ENCODE measurements around the gene SCYL2.

GRCh38 chr12:100326208-100326607 is 59.2 kb downstream of the SCYL2 start:
- TF ChIP-seq, protein P1, sequence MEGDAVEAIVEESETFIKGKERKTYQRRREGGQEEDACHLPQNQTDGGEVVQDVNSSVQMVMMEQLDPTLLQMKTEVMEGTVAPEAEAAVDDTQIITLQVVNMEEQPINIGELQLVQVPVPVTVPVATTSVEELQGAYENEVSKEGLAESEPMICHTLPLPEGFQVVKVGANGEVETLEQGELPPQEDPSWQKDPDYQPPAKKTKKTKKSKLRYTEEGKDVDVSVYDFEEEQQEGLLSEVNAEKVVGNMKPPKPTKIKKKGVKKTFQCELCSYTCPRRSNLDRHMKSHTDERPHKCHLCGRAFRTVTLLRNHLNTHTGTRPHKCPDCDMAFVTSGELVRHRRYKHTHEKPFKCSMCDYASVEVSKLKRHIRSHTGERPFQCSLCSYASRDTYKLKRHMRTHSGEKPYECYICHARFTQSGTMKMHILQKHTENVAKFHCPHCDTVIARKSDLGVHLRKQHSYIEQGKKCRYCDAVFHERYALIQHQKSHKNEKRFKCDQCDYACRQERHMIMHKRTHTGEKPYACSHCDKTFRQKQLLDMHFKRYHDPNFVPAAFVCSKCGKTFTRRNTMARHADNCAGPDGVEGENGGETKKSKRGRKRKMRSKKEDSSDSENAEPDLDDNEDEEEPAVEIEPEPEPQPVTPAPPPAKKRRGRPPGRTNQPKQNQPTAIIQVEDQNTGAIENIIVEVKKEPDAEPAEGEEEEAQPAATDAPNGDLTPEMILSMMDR (conservative IDR thresholded peaks at IDR 0.05 in 1 of 2, IDR thresholded peaks at IDR 0.05 in 1 of 2; ENCODE audit: low read depth in 1 of 2, low read length in 2 of 2), result no peak
- TF ChIP-seq EZH2 (IDR thresholded peaks at IDR 0.05; ENCODE audit: low read length, missing control alignments), result no peak
